ENCODE measurements around the gene MLPH. TPM values are rescaled to one million over a fixed set of nuclear protein-coding genes. Genes with fewer than 3 reads are reported as not detected.

MLPH gene
- total RNA-seq, 2 experiments from 2014 or later: 0.39 TPM; not detected in 1

DNA sequence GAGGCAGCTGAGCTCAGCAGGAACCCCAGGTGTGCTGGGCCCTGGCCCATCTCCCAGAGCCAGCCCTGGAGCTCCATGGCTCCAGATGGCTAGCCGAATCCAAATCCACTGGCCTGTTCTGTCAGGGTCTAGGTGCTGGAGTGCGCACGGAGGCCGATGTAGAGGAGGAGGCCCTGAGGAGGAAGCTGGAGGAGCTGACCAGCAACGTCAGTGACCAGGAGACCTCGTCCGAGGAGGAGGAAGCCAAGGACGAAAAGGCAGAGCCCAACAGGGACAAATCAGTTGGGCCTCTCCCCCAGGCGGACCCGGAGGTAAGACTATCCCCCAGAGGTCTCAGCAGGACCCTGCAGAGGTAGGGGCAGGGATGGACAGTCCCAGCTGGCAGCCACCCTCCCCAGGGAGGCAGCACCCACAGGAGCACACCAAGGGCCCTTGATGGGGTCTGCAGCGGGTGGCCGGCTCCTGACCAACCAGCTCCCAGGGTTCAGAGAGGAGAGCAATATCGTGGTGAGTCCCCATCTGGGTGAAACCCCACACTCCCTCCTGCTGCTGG is 53.2 kb downstream of the MLPH start:
- CTCF ChIA-PET: no interaction called here
- Histone ChIP-seq H3K4me3 (ENCODE audit: low read length) (no peak overlapping the region), H3K4me1 (ENCODE audit: insufficient read depth, low read length) (no peaks in the 10 kb centered on the region), H3K9me3 (ENCODE audit: control insufficient read depth in 1 of 2, insufficient read depth in 1 of 2, low read length in 2 of 2) (no peaks in the 10 kb centered on the region), H3K27me3 (ENCODE audit: control insufficient read depth in 1 of 2, insufficient read depth in 2 of 2, low read length in 2 of 2) (no peaks in the 10 kb centered on the region), H3K36me3 (ENCODE audit: insufficient read depth, low read length) (no peaks in the 10 kb centered on the region), H3K27ac (ENCODE audit: low read depth in 1 of 2, low read length in 2 of 2) (no peak overlapping the region)
- no peaks in the 10 kb centered on the region for H3K36me3 Mint-ChIP-seq (ENCODE audit: low read depth)
- peaks cover 4% of the 10 kb centered on the region for H3K27me3 Mint-ChIP-seq
- H3K4me3 Mint-ChIP-seq: no peak overlapping the region
- POLR2A ChIA-PET: no interaction called here
- no peaks in the 10 kb centered on the region for H3K9me3 Mint-ChIP-seq
- ATAC-seq (ENCODE audit: poor library complexity) (no peak), DNase-seq (no peak)
- no peak overlapping the region for H3K27ac Mint-ChIP-seq
- intact Hi-C loops (cut with DNase I, micrococcal nuclease): no loop called here
- TF ChIP-seq CTCF (IDR thresholded peaks at IDR 0.05): no peak
- no peaks in the 10 kb centered on the region for H3K4me1 Mint-ChIP-seq (ENCODE audit: low read depth)

- Mint-ChIP-seq H3K9me3 (no peaks in the 10 kb centered on the region), H3K4me1 (ENCODE audit: low read depth) (no peaks in the 10 kb centered on the region), H3K36me3 (ENCODE audit: low read depth) (no peaks in the 10 kb centered on the region), H3K27me3 (peaks cover 4% of the 10 kb centered on the region), H3K4me3 (no peak overlapping the region), H3K27ac (no peak overlapping the region)
- H3K36me3 ChIP-seq (ENCODE audit: insufficient read depth, low read length): no peaks in the 10 kb centered on the region
- no peak for DNase-seq
- H3K27ac ChIP-seq (ENCODE audit: low read depth in 1 of 2, low read length in 2 of 2): no peak overlapping the region
- H3K4me1 ChIP-seq (ENCODE audit: insufficient read depth, low read length): no peaks in the 10 kb centered on the region
- no peaks in the 10 kb centered on the region for H3K27me3 ChIP-seq (ENCODE audit: control insufficient read depth in 1 of 2, insufficient read depth in 2 of 2, low read length in 2 of 2)
- no peak for TF ChIP-seq CTCF (IDR thresholded peaks at IDR 0.05)
- POLR2A ChIA-PET: no interaction called here
- intact Hi-C loops (cut with DNase I, micrococcal nuclease): no loop called here
- no peaks in the 10 kb centered on the region for H3K9me3 ChIP-seq (ENCODE audit: control insufficient read depth in 1 of 2, insufficient read depth in 1 of 2, low read length in 2 of 2)
- no peak for ATAC-seq (ENCODE audit: poor library complexity)
- CTCF ChIA-PET: no interaction called here
- no peak overlapping the region for H3K4me3 ChIP-seq (ENCODE audit: low read length)
Measured at GRCh38 chr2:237540823-237541222, 53.8 kb downstream of the MLPH start.

DNA sequence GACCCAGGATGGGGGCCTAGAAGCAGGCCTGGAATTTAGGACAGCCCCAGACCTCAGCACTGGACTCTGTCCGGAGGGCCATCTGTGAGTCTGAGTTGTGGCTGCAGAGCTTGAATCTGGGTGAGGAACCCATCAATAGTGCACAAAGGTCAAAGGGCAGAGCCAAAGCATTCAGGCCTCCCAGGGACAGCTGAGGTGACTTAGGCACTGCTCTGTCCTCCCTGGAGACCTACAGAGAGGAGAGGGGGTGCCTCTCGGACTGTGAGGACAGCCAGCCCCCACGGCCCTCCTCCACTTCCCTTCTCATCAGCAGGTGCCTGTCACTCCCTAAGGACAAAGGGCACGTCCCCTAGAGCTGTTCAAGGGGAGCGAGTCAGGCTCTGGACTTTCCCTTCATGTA is 54.2 kb downstream of the MLPH start:
- Mint-ChIP-seq H3K4me1 (ENCODE audit: low read depth) (no peaks in the 10 kb centered on the region), H3K27ac (no peak overlapping the region), H3K4me3 (no peak overlapping the region), H3K9me3 (no peaks in the 10 kb centered on the region), H3K36me3 (ENCODE audit: low read depth) (no peaks in the 10 kb centered on the region), H3K27me3 (peaks cover 4% of the 10 kb centered on the region)
- Histone ChIP-seq H3K36me3 (ENCODE audit: insufficient read depth, low read length) (no peaks in the 10 kb centered on the region), H3K4me3 (ENCODE audit: low read length) (no peak overlapping the region), H3K27me3 (ENCODE audit: control insufficient read depth in 1 of 2, insufficient read depth in 2 of 2, low read length in 2 of 2) (no peaks in the 10 kb centered on the region), H3K27ac (ENCODE audit: low read depth in 1 of 2, low read length in 2 of 2) (no peak overlapping the region), H3K9me3 (ENCODE audit: control insufficient read depth in 1 of 2, insufficient read depth in 1 of 2, low read length in 2 of 2) (no peaks in the 10 kb centered on the region), H3K4me1 (ENCODE audit: insufficient read depth, low read length) (no peaks in the 10 kb centered on the region)
- ChIA-PET CTCF (no interaction called here), POLR2A (no interaction called here)
- DNase-seq (no peak), ATAC-seq (ENCODE audit: poor library complexity) (no peak)
- no peak for TF ChIP-seq CTCF (IDR thresholded peaks at IDR 0.05)
- intact Hi-C loops (cut with DNase I, micrococcal nuclease): no loop called here
